Measurements from ENCODE around the gene C17orf67. TPM values are rescaled to one million over a fixed set of nuclear protein-coding genes. Genes with fewer than 3 reads are reported as not detected.
A peak's percentile ranks its signal among the peaks of the same experiment; 100 is the strongest.

The C17orf67 gene
- total and polyA plus RNA-seq, 2 of the 13 experiments (the other 11 are each of a cell fraction or from before 2014, with no cell fraction given) = 0.41 to 0.86 TPM

GRCh38 chr17:56833057-56833808 lies 487 bp downstream of the C17orf67 start (continued):
- TF ChIP-seq, protein P1, sequence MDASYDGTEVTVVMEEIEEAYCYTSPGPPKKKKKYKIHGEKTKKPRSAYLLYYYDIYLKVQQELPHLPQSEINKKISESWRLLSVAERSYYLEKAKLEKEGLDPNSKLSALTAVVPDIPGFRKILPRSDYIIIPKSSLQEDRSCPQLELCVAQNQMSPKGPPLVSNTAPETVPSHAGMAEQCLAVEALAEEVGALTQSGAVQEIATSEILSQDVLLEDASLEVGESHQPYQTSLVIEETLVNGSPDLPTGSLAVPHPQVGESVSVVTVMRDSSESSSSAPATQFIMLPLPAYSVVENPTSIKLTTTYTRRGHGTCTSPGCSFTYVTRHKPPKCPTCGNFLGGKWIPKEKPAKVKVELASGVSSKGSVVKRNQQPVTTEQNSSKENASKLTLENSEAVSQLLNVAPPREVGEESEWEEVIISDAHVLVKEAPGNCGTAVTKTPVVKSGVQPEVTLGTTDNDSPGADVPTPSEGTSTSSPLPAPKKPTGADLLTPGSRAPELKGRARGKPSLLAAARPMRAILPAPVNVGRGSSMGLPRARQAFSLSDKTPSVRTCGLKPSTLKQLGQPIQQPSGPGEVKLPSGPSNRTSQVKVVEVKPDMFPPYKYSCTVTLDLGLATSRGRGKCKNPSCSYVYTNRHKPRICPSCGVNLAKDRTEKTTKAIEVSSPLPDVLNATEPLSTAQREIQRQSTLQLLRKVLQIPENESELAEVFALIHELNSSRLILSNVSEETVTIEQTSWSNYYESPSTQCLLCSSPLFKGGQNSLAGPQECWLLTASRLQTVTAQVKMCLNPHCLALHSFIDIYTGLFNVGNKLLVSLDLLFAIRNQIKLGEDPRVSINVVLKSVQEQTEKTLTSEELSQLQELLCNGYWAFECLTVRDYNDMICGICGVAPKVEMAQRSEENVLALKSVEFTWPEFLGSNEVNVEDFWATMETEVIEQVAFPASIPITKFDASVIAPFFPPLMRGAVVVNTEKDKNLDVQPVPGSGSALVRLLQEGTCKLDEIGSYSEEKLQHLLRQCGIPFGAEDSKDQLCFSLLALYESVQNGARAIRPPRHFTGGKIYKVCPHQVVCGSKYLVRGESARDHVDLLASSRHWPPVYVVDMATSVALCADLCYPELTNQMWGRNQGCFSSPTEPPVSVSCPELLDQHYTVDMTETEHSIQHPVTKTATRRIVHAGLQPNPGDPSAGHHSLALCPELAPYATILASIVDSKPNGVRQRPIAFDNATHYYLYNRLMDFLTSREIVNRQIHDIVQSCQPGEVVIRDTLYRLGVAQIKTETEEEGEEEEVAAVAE (CRISPR knock-in tag; IDR thresholded peaks at IDR 0.05; ENCODE audit: borderline replicate concordance) = no peak
- TF ChIP-seq ZNF543 (CRISPR knock-in tag; IDR thresholded peaks at IDR 0.05) (peak; percentile 80; the same call in 1 of the 2 replicates), HMG20B (CRISPR knock-in tag; conservative IDR thresholded peaks at IDR 0.05) (no peak), ZNF260 (CRISPR knock-in tag; IDR thresholded peaks at IDR 0.05; ENCODE audit: borderline replicate concordance, low read depth) (no peak), TGIF2 (CRISPR knock-in tag; IDR thresholded peaks at IDR 0.05) (peak; percentile 66), ZNF773 (CRISPR knock-in tag; IDR thresholded peaks at IDR 0.05; ENCODE audit: borderline replicate concordance) (0 out of 2 replicates have a peak, but pooled peaks have one; percentile 43), RNF2 (conservative IDR thresholded peaks at IDR 0.05; ENCODE audit: low read depth) (peak; percentile 44; the same call in 1 of the 2 replicates), ZNF34 (CRISPR knock-in tag; IDR thresholded peaks at IDR 0.05; ENCODE audit: borderline replicate concordance) (no peak), ZNF367 (CRISPR knock-in tag; IDR thresholded peaks at IDR 0.05; ENCODE audit: borderline replicate concordance) (no peak; the same call in 1 of the 2 replicates)
- TF ChIP-seq, protein P2, sequence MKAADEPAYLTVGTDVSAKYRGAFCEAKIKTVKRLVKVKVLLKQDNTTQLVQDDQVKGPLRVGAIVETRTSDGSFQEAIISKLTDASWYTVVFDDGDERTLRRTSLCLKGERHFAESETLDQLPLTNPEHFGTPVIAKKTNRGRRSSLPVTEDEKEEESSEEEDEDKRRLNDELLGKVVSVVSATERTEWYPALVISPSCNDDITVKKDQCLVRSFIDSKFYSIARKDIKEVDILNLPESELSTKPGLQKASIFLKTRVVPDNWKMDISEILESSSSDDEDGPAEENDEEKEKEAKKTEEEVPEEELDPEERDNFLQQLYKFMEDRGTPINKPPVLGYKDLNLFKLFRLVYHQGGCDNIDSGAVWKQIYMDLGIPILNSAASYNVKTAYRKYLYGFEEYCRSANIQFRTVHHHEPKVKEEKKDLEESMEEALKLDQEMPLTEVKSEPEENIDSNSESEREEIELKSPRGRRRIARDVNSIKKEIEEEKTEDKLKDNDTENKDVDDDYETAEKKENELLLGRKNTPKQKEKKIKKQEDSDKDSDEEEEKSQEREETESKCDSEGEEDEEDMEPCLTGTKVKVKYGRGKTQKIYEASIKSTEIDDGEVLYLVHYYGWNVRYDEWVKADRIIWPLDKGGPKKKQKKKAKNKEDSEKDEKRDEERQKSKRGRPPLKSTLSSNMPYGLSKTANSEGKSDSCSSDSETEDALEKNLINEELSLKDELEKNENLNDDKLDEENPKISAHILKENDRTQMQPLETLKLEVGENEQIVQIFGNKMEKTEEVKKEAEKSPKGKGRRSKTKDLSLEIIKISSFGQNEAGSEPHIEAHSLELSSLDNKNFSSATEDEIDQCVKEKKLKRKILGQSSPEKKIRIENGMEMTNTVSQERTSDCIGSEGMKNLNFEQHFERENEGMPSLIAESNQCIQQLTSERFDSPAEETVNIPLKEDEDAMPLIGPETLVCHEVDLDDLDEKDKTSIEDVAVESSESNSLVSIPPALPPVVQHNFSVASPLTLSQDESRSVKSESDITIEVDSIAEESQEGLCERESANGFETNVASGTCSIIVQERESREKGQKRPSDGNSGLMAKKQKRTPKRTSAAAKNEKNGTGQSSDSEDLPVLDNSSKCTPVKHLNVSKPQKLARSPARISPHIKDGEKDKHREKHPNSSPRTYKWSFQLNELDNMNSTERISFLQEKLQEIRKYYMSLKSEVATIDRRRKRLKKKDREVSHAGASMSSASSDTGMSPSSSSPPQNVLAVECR (CRISPR knock-in tag; IDR thresholded peaks at IDR 0.05; ENCODE audit: borderline replicate concordance) = 0 out of 2 replicates have a peak, but pooled peaks have one; percentile 16
- TF ChIP-seq, protein P3, sequence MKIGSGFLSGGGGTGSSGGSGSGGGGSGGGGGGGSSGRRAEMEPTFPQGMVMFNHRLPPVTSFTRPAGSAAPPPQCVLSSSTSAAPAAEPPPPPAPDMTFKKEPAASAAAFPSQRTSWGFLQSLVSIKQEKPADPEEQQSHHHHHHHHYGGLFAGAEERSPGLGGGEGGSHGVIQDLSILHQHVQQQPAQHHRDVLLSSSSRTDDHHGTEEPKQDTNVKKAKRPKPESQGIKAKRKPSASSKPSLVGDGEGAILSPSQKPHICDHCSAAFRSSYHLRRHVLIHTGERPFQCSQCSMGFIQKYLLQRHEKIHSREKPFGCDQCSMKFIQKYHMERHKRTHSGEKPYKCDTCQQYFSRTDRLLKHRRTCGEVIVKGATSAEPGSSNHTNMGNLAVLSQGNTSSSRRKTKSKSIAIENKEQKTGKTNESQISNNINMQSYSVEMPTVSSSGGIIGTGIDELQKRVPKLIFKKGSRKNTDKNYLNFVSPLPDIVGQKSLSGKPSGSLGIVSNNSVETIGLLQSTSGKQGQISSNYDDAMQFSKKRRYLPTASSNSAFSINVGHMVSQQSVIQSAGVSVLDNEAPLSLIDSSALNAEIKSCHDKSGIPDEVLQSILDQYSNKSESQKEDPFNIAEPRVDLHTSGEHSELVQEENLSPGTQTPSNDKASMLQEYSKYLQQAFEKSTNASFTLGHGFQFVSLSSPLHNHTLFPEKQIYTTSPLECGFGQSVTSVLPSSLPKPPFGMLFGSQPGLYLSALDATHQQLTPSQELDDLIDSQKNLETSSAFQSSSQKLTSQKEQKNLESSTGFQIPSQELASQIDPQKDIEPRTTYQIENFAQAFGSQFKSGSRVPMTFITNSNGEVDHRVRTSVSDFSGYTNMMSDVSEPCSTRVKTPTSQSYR (CRISPR knock-in tag; IDR thresholded peaks at IDR 0.05; ENCODE audit: borderline replicate concordance) = no peak
- TF ChIP-seq, protein P4, sequence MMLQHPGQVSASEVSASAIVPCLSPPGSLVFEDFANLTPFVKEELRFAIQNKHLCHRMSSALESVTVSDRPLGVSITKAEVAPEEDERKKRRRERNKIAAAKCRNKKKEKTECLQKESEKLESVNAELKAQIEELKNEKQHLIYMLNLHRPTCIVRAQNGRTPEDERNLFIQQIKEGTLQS (CRISPR knock-in tag; IDR thresholded peaks at IDR 0.05) = no peak
- TF ChIP-seq, protein P5, sequence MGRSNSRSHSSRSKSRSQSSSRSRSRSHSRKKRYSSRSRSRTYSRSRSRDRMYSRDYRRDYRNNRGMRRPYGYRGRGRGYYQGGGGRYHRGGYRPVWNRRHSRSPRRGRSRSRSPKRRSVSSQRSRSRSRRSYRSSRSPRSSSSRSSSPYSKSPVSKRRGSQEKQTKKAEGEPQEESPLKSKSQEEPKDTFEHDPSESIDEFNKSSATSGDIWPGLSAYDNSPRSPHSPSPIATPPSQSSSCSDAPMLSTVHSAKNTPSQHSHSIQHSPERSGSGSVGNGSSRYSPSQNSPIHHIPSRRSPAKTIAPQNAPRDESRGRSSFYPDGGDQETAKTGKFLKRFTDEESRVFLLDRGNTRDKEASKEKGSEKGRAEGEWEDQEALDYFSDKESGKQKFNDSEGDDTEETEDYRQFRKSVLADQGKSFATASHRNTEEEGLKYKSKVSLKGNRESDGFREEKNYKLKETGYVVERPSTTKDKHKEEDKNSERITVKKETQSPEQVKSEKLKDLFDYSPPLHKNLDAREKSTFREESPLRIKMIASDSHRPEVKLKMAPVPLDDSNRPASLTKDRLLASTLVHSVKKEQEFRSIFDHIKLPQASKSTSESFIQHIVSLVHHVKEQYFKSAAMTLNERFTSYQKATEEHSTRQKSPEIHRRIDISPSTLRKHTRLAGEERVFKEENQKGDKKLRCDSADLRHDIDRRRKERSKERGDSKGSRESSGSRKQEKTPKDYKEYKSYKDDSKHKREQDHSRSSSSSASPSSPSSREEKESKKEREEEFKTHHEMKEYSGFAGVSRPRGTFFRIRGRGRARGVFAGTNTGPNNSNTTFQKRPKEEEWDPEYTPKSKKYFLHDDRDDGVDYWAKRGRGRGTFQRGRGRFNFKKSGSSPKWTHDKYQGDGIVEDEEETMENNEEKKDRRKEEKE (IDR thresholded peaks at IDR 0.05) = no peak
